ENCODE data around the gene PHC2. TPM values are rescaled to one million over a fixed set of nuclear protein-coding genes. Genes with fewer than 3 reads are reported as not detected.
A peak's percentile ranks its signal among the peaks of the same experiment; 100 is the strongest.

The PHC2 gene, protein sequence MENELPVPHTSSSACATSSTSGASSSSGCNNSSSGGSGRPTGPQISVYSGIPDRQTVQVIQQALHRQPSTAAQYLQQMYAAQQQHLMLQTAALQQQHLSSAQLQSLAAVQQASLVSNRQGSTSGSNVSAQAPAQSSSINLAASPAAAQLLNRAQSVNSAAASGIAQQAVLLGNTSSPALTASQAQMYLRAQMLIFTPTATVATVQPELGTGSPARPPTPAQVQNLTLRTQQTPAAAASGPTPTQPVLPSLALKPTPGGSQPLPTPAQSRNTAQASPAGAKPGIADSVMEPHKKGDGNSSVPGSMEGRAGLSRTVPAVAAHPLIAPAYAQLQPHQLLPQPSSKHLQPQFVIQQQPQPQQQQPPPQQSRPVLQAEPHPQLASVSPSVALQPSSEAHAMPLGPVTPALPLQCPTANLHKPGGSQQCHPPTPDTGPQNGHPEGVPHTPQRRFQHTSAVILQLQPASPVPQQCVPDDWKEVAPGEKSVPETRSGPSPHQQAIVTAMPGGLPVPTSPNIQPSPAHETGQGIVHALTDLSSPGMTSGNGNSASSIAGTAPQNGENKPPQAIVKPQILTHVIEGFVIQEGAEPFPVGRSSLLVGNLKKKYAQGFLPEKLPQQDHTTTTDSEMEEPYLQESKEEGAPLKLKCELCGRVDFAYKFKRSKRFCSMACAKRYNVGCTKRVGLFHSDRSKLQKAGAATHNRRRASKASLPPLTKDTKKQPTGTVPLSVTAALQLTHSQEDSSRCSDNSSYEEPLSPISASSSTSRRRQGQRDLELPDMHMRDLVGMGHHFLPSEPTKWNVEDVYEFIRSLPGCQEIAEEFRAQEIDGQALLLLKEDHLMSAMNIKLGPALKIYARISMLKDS
- total RNA-seq (2014; rRNA removed; shearing (Covaris generic)), result 124 and 142 TPM in 2 replicates

DNA sequence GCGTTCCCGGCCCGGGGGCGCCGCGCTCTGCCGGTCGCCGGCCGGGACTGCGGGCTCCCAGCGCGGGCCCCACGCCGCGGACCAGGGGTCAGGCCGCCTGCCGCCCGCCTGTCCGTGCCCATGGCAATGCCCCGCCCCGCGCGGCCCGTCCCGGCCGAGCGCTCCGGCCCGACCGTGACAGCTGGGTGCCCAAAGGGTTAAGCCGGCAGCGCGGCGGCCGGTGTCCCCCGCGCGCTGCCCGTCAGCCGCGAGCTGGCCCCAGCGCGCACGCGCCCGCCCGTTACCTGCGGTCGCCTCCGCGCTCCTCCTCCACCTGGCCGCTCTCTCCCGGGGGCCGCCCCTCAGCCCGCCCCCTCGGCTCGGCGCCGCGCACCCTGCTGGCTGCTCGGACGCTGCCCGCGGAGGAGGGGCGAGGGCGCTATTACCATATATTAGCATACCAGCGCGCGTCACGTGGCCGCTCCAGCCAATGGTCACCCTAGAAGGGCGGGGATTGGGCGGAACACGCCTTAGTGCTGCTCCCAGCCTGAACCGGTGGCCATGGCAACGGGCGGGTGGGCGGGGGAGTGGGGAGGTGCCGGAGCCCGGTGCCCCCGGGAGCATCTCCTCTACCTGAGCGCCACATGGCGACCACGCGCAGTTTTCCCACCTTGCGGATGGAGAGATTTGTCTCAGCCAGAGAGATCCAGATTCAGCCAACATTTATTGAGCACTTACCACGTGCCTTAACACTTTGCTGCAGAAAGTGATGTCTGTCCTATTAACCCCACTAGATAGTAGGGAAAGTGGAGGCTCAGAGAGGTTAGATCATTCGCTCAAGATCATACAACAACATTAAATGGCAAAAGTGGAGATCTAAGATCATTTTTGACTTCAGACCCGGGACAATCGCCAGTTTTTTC lies at the start of gene PHC2:
TSS of gene PHC2 (minus strand) at position 404 of the 902 bp plus-strand sequence. CDS start 55,556 bp downstream, outside the sequence.
- DNase-seq (ENCODE audit: low read depth), result peak; percentile 96

GRCh38 chr1:33477451-33477850 lies 46.6 kb upstream of the PHC2 start:
- no peak for DNase-seq (ENCODE audit: low read depth)

DNA sequence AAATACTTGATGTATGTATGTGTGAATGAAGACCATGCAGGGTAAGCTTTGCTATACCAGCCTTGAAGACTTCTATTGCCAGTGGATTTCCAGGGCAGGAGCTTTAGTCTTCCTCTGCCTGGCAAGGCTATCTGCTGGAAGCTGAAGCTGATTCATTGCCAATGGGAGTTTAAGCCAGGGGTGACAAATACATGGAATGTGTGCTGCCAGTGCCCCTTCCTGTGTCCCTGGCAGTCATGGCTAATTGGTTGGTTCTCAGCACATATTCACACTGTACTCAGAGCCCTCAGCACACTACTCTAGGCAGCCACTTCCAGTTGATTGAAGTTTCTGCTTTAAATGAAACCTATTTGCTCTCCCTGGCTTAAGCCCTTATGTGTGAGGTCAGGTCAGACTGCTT lies 43.0 kb upstream of the PHC2 start:
- peak; percentile 35 for DNase-seq (ENCODE audit: low read depth)

DNA sequence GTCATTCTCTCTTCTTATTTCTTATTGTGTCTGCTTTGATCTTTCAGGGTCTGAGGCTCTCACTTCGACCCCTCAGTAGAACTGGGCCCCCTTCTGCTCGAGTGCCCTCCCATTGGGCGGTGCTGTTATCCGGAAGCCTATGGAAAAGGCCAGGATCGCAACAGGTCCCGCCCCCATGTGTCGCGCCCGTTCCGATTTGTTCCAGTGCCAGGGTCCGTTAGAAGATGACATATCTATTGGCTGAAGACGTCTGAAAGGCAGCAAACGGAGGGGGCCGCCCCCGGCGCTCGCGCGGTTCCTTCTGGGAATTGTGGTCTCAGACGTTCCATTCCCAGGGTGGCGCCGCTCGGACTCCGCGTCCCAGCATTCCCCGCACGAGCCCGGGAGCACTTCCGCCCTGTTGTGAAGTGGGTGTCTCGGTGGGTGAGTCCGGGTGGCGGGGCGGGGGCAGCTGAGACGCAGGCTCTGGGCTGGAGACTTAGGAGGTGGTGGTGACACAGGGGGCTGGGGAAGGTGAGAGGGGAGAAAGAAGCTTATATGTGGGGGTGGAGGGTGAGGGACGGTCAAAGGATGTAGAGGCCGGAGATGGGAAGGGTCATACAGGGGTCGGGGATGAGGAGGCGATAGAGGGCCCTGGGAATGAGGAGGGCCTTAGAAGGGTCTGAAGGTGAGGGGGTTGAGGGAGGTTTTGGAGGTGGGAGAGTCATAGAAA lies 41.5 kb upstream of the PHC2 start, which contains the start of gene ZSCAN20:
TSS of gene ZSCAN20 (plus strand) at position 377 of the 712 bp plus-strand sequence. CDS start 6,644 bp downstream, outside the sequence.
- peak; percentile 99 for DNase-seq (ENCODE audit: low read depth)

GRCh38 chr1:33471416-33471815 lies 40.5 kb upstream of the PHC2 start:
- no peak for DNase-seq (ENCODE audit: low read depth)

DNA sequence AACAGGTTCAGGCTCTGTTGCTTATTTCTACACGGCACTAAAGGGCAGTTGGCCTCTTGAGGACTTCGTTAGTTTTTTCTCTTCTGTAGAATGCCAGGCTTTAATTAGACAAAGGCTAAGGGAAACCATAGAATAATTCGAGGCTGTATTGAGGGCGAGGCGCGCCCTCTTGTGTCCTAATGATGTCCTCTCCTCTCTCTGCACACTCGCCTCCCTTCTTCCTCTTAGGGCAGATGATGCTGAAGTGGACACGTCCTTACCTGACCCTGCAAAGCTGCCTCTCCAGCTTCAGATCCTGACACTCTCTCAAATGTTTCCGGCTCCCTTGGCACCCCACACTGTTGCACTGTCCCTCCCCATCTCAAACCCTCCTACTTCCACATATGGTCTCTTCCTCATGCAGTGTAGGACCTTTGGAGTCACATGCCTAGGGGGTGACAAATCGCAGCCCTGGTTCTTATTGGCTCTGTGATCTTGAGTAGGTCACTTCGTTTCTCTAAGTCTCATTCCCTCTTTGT lies 39.7 kb upstream of the PHC2 start:
- peak; percentile 87 for DNase-seq (ENCODE audit: low read depth)

DNA sequence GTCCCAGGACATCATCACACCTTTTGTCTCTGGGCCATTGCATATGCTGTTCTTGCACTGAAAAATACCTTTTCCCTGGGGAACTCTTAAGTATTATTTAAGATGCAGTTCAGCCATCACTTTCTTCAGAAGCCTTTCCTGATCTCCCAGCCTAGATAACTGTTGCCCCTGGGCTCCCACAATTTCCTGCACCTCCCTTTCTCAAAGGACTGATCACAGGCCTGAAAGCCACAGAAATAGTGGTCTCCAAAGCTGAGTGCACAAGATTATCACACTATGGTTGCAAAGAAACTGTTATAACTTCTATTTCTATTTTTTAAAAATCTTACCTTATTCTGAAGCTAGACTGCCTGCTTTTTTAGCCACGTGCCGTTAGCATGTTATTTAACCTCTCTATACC lies 38.8 kb upstream of the PHC2 start:
- DNase-seq (ENCODE audit: low read depth), result no peak

DNA sequence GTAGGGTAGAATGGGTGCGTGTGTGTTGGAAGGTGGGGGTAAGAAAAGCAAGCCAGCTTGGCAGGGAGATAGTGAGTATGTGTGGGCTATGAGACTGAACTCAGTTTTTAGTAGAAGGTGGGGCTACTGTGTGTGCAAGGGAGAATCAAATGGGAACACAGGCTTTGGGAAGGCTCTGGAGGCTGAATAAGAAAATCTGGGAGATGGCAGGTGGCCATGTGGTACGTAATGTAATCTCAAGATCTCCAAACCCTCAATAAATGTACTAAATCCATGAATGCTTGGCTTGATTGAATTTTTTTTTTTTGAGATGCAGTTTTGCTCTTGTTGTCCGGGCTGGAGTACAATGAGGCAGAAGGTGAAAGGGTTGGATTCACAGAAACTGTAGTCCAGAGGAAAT lies 38.1 kb upstream of the PHC2 start:
- DNase-seq (ENCODE audit: low read depth), result peak; percentile 50

- peak; percentile 73 for DNase-seq (ENCODE audit: low read depth)
Observed at GRCh38 chr1:33468531-33468930, 37.6 kb upstream of the PHC2 start.

DNA sequence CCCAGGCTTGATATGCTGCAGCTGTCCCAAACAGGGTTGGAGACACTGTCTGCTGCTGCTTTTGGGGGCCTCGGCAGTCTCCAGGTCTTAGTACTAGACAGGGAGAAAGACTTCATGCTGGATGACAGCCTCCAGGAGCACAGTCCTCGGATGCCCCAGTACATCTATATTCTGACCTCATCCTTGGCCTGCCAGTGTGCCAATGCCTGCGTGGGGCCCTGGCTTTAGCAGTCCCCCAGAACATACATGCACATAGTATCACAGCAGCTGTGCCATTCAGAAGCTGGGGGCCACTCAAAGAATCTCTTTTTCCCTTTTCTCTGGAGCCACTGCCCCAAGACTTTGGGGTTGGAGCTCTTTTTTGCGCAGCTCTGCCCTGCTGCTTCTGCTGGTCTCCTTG lies 37.1 kb upstream of the PHC2 start:
- no peak for DNase-seq (ENCODE audit: low read depth)

- no peak for DNase-seq (ENCODE audit: low read depth)
Observed at GRCh38 chr1:33466159-33466558, 35.3 kb upstream of the PHC2 start.

DNA sequence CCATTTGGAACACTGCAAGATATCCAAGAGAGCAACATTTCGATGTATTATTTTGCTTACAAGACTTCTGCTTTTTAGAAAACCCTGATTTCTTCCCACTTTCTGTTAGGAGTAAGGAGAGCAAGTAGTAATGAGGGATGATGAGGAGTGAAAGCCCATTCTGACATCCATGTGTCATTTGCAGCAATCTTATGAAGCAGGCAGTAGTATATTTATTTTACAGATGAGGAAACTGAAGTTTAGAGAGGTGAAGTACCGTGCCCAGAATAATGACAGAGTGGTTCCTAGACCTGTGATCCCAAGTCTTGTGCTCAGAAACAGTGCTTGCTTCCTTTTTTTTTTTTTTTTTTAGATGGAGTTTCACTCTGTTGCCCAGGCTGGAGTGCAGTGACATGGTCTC lies 34.4 kb upstream of the PHC2 start:
- DNase-seq (ENCODE audit: low read depth), result no peak

- no peak for DNase-seq (ENCODE audit: low read depth)
Observed at GRCh38 chr1:33464552-33464951, 33.7 kb upstream of the PHC2 start.

GRCh38 chr1:33462405-33463164 lies 31.7 kb upstream of the PHC2 start:
- no peak for DNase-seq (ENCODE audit: low read depth)

DNA sequence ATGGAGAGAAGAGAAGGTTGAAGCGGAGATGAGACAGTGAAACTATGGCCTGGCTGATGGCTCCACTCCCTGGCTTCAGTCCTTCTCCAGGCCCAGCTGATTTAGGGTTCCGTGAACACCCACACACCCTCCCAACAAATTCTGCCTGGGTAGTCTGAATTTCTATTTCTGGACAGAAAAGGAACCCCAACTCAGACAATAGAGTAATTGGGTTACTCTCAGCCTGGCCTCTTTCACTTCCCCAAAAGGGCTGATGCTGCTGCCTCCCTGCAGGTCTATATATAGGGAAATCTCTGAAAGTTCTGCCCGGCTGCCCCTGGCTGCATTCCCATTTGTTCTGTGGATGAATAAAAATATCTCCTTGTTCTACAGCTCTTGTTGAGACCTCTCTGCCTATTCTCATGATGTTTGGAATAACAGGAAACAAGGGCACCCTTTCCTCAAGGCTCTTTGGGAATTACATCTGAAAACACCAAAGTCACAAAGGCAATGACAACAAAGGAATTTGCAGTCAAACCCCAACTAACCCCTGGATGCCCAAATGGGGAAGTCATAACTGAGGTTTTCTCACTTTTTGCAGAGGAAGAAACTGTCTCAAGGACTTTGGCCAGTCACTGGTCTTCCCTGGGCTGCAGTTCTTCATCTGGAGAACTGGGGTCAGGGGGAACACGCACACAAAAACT lies 30.2 kb upstream of the PHC2 start:
- DNase-seq (ENCODE audit: low read depth), result no peak

DNA sequence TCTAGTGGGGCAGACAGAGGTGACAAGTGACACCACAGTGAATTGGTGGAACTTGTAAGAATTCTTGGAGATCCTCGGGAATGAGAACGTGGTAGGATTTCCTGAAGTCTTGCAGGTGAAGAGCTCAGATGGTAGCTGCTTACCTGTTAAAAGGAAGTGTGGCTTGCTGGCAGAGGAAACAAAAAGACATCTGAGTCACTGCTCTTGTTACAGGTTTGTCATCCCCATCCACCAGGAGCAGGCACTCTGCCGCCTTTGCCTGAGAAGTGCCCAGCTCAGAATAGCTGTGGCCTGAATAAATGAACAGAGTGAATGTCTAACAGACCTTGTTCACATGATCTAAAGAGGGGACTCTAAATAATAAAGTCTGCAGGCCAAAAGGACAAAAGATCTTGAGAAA lies 29.2 kb upstream of the PHC2 start:
- no peak for DNase-seq (ENCODE audit: low read depth)

GRCh38 chr1:33459691-33460090 lies 28.8 kb upstream of the PHC2 start:
- DNase-seq (ENCODE audit: low read depth), result no peak

GRCh38 chr1:33456502-33456886 lies 25.6 kb upstream of the PHC2 start:
- DNase-seq (ENCODE audit: low read depth), result no peak

Data from RPMI7951 (cell line).